Measurements from ENCODE around the gene ANO10.

DNA sequence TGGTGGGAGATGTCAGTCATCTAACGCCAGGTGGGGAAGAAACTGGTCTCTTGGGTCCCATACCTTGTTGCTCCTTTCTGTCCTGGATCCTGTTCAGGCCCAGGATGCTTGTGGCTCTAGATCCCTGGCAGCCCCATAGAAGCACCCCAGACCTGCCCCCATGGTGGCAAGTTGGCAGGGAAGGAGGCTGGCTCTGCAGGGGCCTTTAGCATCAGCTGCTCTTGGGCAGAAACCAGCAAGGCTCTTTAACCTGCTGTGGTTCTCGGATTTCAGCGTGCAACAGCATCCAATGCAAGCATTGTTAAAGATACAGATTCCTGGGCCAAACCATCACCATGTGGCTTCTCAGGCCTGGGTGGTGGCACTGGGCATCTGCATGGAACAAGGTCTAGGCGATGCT lies 259.6 kb downstream of the ANO10 start:
- TF ChIP-seq CTCF (conservative IDR thresholded peaks at IDR 0.05) (no peak), EZH2 (IDR thresholded peaks at IDR 0.05; ENCODE audit: low read depth) (no peak)

Measured in PC-9 (cell line).